ENCODE data around the gene TEKTIP1. TPM values are rescaled to one million over a fixed set of nuclear protein-coding genes. Genes with fewer than 3 reads are reported as not detected.

Gene TEKTIP1
- total and polyA plus RNA-seq, 9 of the 15 experiments (the other 6 are each of a cell fraction or from before 2014, with no cell fraction given): 0.66 TPM; not detected in 8

- no peak for TF ChIP-seq HINFP (tag; conservative IDR thresholded peaks at IDR 0.05; ENCODE audit: low read depth)
- no peak for TF ChIP-seq ZBTB34 (CRISPR knock-in tag; IDR thresholded peaks at IDR 0.05)
- no peak for TF ChIP-seq NCOA2 (IDR thresholded peaks at IDR 0.05; ENCODE audit: partially characterized antibody in 2 of 2)
- no peak for TF ChIP-seq U2AF2 (optimal IDR thresholded peaks at IDR 0.05; ENCODE audit: low read depth, low read length)
- no peak for TF ChIP-seq ZNF23 (CRISPR knock-in tag; IDR thresholded peaks at IDR 0.05)
- no peak for TF ChIP-seq SNRNP70 (optimal IDR thresholded peaks at IDR 0.05; ENCODE audit: low read depth, low read length)
- TF ChIP-seq ZNF57 (CRISPR knock-in tag; IDR thresholded peaks at IDR 0.05): no peak
- no peak for TF ChIP-seq CTCF (IDR thresholded peaks at IDR 0.05 in 2 of 3, conservative IDR thresholded peaks at IDR 0.05 in 1 of 3; ENCODE audit: insufficient read depth in 2 of 3, low read depth in 1 of 3, low read length in 3 of 3)
- TF ChIP-seq ZNF766 (CRISPR knock-in tag; conservative IDR thresholded peaks at IDR 0.05): no peak
- 0 out of 2 replicates have a peak, but pooled peaks have one; percentile 27 for TF ChIP-seq SREBF1 (IDR thresholded peaks at IDR 0.05; ENCODE audit: borderline replicate concordance, low read depth, low read length)
- TF ChIP-seq PML (IDR thresholded peaks at IDR 0.05; ENCODE audit: low read length): no peak
- TF ChIP-seq KDM1A (IDR thresholded peaks at IDR 0.05): no peak
- no peak for TF ChIP-seq ZNF511 (CRISPR knock-in tag; IDR thresholded peaks at IDR 0.05)
- no peak for TF ChIP-seq SNAPC5 (CRISPR knock-in tag; IDR thresholded peaks at IDR 0.05)
- TF ChIP-seq ZNF282 (CRISPR knock-in tag; IDR thresholded peaks at IDR 0.05): no peak
- no peak for TF ChIP-seq NR2F6 (CRISPR knock-in tag; IDR thresholded peaks at IDR 0.05)
- no peak for TF ChIP-seq TAF1 (IDR thresholded peaks at IDR 0.05; ENCODE audit: control insufficient read depth, extremely low read depth, insufficient read depth, low read length, severe bottlenecking)
- no peak for TF ChIP-seq KHSRP (IDR thresholded peaks at IDR 0.05)
- no peak for TF ChIP-seq ZBTB12 (CRISPR knock-in tag; IDR thresholded peaks at IDR 0.05)
- no peak for TF ChIP-seq FUS (optimal IDR thresholded peaks at IDR 0.05; ENCODE audit: low read depth, low read length)
- TF ChIP-seq CEBPB (tag; IDR thresholded peaks at IDR 0.05): no peak
- TF ChIP-seq ZFP30 (CRISPR knock-in tag; IDR thresholded peaks at IDR 0.05; ENCODE audit: borderline replicate concordance): no peak
- TF ChIP-seq ZNF347 (CRISPR knock-in tag; IDR thresholded peaks at IDR 0.05; ENCODE audit: low read depth): no peak
These were observed 33.3 kb downstream of the TEKTIP1 start (continued) for GRCh38 chr19:3572132-3572854.

Data from K562 (cell line).